ENCODE data around the gene TNFRSF8.

The TNFRSF8 gene

GRCh38 chr1:12145616-12146342 lies 82.7 kb downstream of the TNFRSF8 start:
- no peaks in the 10 kb centered on the region for H3K27me3 ChIP-seq (ENCODE audit: control insufficient read depth, insufficient read depth, low read length)
- H3K27ac ChIP-seq (ENCODE audit: low read depth, low read length): no peak overlapping the region
- H3K9me3 ChIP-seq (ENCODE audit: control insufficient read depth, insufficient read depth, low read length): no peaks in the 10 kb centered on the region
- no peak overlapping the region for H3K4me3 ChIP-seq (ENCODE audit: low read depth, low read length)
- peaks cover 12% of the 10 kb centered on the region; the same call in 1 of the 2 replicates for H3K36me3 ChIP-seq (ENCODE audit: control insufficient read depth, insufficient read depth, low read length)
- H3K9ac ChIP-seq (ENCODE audit: low read depth, low read length): no peak overlapping the region
- H3K4me1 ChIP-seq (ENCODE audit: control insufficient read depth, insufficient read depth, low read length): 0 out of 2 replicates have a peak, but pooled peaks cover 5% of the 10 kb centered on the region

- H3K27ac ChIP-seq (ENCODE audit: low read depth, low read length): no peak overlapping the region
- H3K4me3 ChIP-seq (ENCODE audit: low read depth, low read length): no peak overlapping the region
- H3K9ac ChIP-seq (ENCODE audit: low read depth, low read length): no peak overlapping the region
- no peaks in the 10 kb centered on the region for H3K9me3 ChIP-seq (ENCODE audit: control insufficient read depth, insufficient read depth, low read length)
- 0 out of 2 replicates have a peak, but pooled peaks cover 5% of the 10 kb centered on the region for H3K4me1 ChIP-seq (ENCODE audit: control insufficient read depth, insufficient read depth, low read length)
- peaks cover 12% of the 10 kb centered on the region; the same call in 1 of the 2 replicates for H3K36me3 ChIP-seq (ENCODE audit: control insufficient read depth, insufficient read depth, low read length)
- H3K27me3 ChIP-seq (ENCODE audit: control insufficient read depth, insufficient read depth, low read length): no peaks in the 10 kb centered on the region
Observed at GRCh38 chr1:12146343-12147112, 83.4 kb downstream of the TNFRSF8 start.

GRCh38 chr1:12147201-12147701 lies 84.1 kb downstream of the TNFRSF8 start:
- Histone ChIP-seq H3K9me3 (ENCODE audit: control insufficient read depth, insufficient read depth, low read length) (no peaks in the 10 kb centered on the region), H3K27ac (ENCODE audit: low read depth, low read length) (no peak overlapping the region), H3K27me3 (ENCODE audit: control insufficient read depth, insufficient read depth, low read length) (no peaks in the 10 kb centered on the region), H3K9ac (ENCODE audit: low read depth, low read length) (no peak overlapping the region), H3K36me3 (ENCODE audit: control insufficient read depth, insufficient read depth, low read length) (peaks cover 12% of the 10 kb centered on the region; the same call in 1 of the 2 replicates), H3K4me3 (ENCODE audit: low read depth, low read length) (no peak overlapping the region), H3K4me1 (ENCODE audit: control insufficient read depth, insufficient read depth, low read length) (0 out of 2 replicates have a peak, but pooled peaks cover 5% of the 10 kb centered on the region)

GRCh38 chr1:12148160-12148957 lies 85.3 kb downstream of the TNFRSF8 start:
- Histone ChIP-seq H3K4me1 (ENCODE audit: control insufficient read depth, insufficient read depth, low read length) (0 out of 2 replicates have a peak, but pooled peaks cover 5% of the 10 kb centered on the region), H3K9ac (ENCODE audit: low read depth, low read length) (no peak overlapping the region), H3K4me3 (ENCODE audit: low read depth, low read length) (no peak overlapping the region), H3K9me3 (ENCODE audit: control insufficient read depth, insufficient read depth, low read length) (no peaks in the 10 kb centered on the region), H3K27ac (ENCODE audit: low read depth, low read length) (no peak overlapping the region), H3K27me3 (ENCODE audit: control insufficient read depth, insufficient read depth, low read length) (no peaks in the 10 kb centered on the region), H3K36me3 (ENCODE audit: control insufficient read depth, insufficient read depth, low read length) (peaks cover 5% of the 10 kb centered on the region; the same call in 1 of the 2 replicates)

- no peaks in the 10 kb centered on the region for H3K27me3 ChIP-seq (ENCODE audit: control insufficient read depth, insufficient read depth, low read length)
- 0 out of 2 replicates have a peak, but pooled peaks cover 5% of the 10 kb centered on the region for H3K4me1 ChIP-seq (ENCODE audit: control insufficient read depth, insufficient read depth, low read length)
- no peaks in the 10 kb centered on the region for H3K36me3 ChIP-seq (ENCODE audit: control insufficient read depth, insufficient read depth, low read length)
- no peaks in the 10 kb centered on the region for H3K9me3 ChIP-seq (ENCODE audit: control insufficient read depth, insufficient read depth, low read length)
- no peak overlapping the region for H3K27ac ChIP-seq (ENCODE audit: low read depth, low read length)
- H3K9ac ChIP-seq (ENCODE audit: low read depth, low read length): no peak overlapping the region
- H3K4me3 ChIP-seq (ENCODE audit: low read depth, low read length): no peak overlapping the region
Observed at GRCh38 chr1:12148958-12149790, 86.1 kb downstream of the TNFRSF8 start.

GRCh38 chr1:12149791-12150175 lies 86.7 kb downstream of the TNFRSF8 start:
- Histone ChIP-seq H3K27me3 (ENCODE audit: control insufficient read depth, insufficient read depth, low read length) (no peaks in the 10 kb centered on the region), H3K4me3 (ENCODE audit: low read depth, low read length) (no peak overlapping the region), H3K4me1 (ENCODE audit: control insufficient read depth, insufficient read depth, low read length) (0 out of 2 replicates have a peak, but pooled peaks cover 5% of the 10 kb centered on the region), H3K9ac (ENCODE audit: low read depth, low read length) (no peak overlapping the region), H3K9me3 (ENCODE audit: control insufficient read depth, insufficient read depth, low read length) (no peaks in the 10 kb centered on the region), H3K36me3 (ENCODE audit: control insufficient read depth, insufficient read depth, low read length) (no peaks in the 10 kb centered on the region), H3K27ac (ENCODE audit: low read depth, low read length) (no peak overlapping the region)

GRCh38 chr1:12150456-12151200 lies 87.5 kb downstream of the TNFRSF8 start:
- Histone ChIP-seq H3K4me1 (ENCODE audit: control insufficient read depth, insufficient read depth, low read length) (0 out of 2 replicates have a peak, but pooled peaks cover 5% of the 10 kb centered on the region), H3K9me3 (ENCODE audit: control insufficient read depth, insufficient read depth, low read length) (no peaks in the 10 kb centered on the region), H3K27ac (ENCODE audit: low read depth, low read length) (no peak overlapping the region), H3K4me3 (ENCODE audit: low read depth, low read length) (no peak overlapping the region), H3K27me3 (ENCODE audit: control insufficient read depth, insufficient read depth, low read length) (no peaks in the 10 kb centered on the region), H3K36me3 (ENCODE audit: control insufficient read depth, insufficient read depth, low read length) (no peaks in the 10 kb centered on the region), H3K9ac (ENCODE audit: low read depth, low read length) (no peak overlapping the region)

GRCh38 chr1:12151465-12151864 lies 88.4 kb downstream of the TNFRSF8 start:
- Histone ChIP-seq H3K4me1 (ENCODE audit: control insufficient read depth, insufficient read depth, low read length) (0 out of 2 replicates have a peak, but pooled peaks cover 5% of the 10 kb centered on the region), H3K4me3 (ENCODE audit: low read depth, low read length) (no peak overlapping the region), H3K9ac (ENCODE audit: low read depth, low read length) (no peak overlapping the region), H3K36me3 (ENCODE audit: control insufficient read depth, insufficient read depth, low read length) (no peaks in the 10 kb centered on the region), H3K27me3 (ENCODE audit: control insufficient read depth, insufficient read depth, low read length) (no peaks in the 10 kb centered on the region), H3K27ac (ENCODE audit: low read depth, low read length) (no peak overlapping the region), H3K9me3 (ENCODE audit: control insufficient read depth, insufficient read depth, low read length) (no peaks in the 10 kb centered on the region)

GRCh38 chr1:12152113-12152891 lies 89.2 kb downstream of the TNFRSF8 start:
- Histone ChIP-seq H3K27me3 (ENCODE audit: control insufficient read depth, insufficient read depth, low read length) (no peaks in the 10 kb centered on the region), H3K9me3 (ENCODE audit: control insufficient read depth, insufficient read depth, low read length) (no peaks in the 10 kb centered on the region), H3K4me1 (ENCODE audit: control insufficient read depth, insufficient read depth, low read length) (0 out of 2 replicates have a peak, but pooled peaks cover under 1% of the 10 kb centered on the region), H3K27ac (ENCODE audit: low read depth, low read length) (no peak overlapping the region), H3K4me3 (ENCODE audit: low read depth, low read length) (no peak overlapping the region), H3K36me3 (ENCODE audit: control insufficient read depth, insufficient read depth, low read length) (no peaks in the 10 kb centered on the region), H3K9ac (ENCODE audit: low read depth, low read length) (no peak overlapping the region)
